IPS-18c (cell line): ENCODE results near the gene CKS1B.

Experiments
- H3K4me3 ChIP-seq: 2 replicates; pipeline ENCODE4 v1.7.0; 2013; ENCODE audit warnings: low read depth, mild to moderate bottlenecking, low read length, moderate library complexity; ENCODE audit not compliant: insufficient read depth
- H3K9me3 ChIP-seq: one replicate; pipeline ENCODE4 v1.6.1; 2013; ENCODE audit warnings: mild to moderate bottlenecking, low read length, moderate library complexity; ENCODE audit not compliant: control insufficient read depth, insufficient read depth

The CKS1B gene

DNA sequence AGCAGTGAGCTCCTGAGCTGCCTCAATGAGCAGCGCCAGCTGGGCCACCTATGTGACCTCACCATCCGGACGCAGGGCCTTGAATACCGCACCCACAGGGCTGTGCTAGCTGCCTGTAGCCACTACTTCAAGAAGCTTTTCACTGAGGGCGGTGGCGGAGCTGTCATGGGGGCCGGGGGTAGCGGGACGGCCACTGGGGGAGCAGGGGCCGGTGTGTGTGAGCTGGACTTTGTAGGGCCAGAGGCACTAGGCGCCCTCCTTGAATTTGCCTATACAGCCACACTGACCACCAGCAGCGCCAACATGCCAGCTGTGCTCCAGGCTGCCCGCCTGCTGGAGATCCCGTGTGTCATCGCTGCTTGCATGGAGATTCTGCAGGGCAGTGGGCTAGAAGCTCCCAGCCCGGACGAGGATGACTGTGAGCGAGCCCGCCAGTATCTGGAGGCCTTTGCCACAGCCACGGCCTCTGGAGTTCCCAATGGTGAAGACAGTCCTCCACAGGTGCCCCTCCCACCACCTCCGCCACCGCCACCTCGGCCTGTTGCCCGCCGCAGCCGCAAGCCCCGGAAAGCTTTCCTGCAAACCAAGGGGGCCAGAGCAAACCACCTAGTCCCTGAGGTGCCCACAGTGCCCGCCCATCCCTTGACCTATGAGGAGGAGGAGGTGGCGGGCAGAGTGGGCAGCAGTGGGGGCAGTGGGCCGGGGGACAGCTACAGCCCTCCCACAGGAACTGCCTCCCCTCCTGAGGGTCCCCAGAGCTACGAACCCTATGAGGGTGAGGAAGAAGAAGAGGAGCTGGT is 40.4 kb downstream of the CKS1B start:
- Histone ChIP-seq H3K9me3 (no peaks in the 10 kb centered on the region), H3K4me3 (no peak overlapping the region)

DNA sequence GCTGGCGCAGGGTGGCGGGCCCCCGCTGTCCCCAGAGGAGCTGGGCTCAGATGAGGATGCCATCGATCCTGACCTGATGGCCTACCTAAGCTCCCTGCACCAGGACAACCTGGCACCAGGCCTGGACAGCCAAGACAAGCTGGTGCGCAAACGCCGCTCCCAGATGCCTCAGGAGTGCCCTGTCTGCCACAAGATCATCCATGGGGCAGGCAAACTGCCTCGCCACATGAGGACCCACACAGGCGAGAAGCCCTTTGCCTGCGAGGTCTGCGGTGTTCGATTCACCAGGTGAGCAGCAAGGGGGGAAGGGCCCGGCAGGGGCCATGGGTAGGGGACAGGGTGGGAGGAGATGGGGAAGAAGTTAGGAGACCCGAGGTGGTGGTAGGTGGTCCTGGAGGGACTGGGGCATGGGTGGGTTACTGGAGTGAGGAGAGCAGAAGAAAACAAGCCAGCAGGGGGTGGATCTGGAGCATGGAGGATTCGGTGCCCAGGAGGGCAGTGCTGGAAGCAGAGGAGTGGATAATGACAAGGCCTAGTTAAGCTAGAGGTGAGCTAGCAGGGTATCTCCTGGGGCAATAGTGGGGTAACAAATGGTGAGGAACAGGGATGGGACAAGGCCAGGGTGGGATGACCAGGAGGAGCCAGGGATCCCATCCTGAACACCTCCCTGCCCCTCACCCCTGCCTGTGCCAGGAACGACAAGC is 41.2 kb downstream of the CKS1B start:
- no peaks in the 10 kb centered on the region for H3K9me3 ChIP-seq
- no peak overlapping the region for H3K4me3 ChIP-seq

DNA sequence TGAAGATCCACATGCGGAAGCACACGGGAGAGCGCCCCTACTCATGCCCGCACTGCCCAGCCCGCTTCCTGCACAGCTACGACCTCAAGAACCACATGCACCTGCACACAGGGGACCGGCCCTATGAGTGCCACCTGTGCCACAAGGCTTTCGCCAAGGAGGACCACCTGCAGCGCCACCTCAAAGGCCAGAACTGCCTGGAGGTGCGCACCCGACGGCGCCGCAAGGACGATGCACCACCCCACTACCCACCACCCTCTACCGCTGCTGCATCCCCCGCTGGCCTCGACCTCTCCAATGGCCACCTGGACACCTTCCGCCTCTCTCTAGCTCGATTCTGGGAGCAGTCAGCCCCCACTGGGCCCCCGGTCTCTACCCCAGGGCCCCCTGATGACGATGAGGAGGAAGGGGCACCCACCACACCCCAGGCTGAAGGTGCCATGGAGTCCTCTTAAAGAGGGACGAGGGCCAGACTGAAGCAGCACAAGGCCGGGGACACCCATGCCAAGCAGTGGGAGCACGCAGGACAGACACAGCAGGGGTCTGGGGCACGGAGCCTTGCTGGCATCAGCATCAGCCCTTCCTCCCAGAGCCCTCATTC is 41.9 kb downstream of the CKS1B start:
- Histone ChIP-seq H3K4me3 (no peak overlapping the region), H3K9me3 (no peaks in the 10 kb centered on the region)

DNA sequence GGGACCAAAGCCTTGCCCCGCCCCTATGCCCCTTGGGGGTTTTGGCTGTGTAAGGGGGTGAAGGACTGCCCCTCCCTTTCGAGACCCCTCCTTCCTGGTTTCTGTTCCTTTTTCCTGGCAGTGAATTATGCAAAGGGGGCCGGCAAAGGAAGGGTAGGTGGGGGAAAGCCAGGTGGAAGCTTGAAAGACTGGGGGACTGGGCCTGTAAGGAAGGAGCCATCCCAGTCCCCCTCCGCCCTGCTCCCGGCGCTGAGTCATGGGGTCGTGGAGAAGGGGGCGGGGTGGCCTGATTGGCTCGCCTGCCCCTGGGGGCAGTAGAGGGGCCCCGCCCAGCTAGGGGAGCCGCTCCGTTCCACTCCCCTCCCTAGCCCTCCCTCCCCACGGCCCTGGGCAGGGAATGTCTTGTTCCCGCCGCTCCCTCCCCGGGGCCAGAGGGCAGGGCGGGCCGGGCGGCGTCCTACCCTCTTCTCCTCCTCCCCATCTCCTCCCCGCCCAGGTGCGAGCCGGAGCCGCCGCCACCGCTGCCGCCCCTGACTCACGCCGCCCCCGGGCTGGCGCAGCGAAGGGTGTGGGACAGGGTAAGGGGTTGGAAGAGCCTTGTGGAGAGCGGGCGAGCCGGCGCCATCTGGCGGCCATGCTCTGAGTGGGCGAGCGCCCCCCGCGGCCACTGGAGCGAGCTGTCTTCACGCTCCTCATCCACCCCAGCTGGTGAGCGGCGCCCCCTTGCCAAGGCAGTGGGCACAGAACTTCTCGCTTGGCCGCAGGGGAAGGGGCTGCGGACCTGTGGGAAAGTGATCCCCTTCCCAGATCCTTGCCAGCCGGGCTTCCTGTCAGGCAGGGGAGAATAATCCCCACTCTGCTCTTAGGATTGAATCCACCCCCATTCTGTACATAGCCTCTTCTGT is 42.8 kb downstream of the CKS1B start:
- no peaks in the 10 kb centered on the region for H3K9me3 ChIP-seq
- peak overlapping the region; percentile 62 for H3K4me3 ChIP-seq

DNA sequence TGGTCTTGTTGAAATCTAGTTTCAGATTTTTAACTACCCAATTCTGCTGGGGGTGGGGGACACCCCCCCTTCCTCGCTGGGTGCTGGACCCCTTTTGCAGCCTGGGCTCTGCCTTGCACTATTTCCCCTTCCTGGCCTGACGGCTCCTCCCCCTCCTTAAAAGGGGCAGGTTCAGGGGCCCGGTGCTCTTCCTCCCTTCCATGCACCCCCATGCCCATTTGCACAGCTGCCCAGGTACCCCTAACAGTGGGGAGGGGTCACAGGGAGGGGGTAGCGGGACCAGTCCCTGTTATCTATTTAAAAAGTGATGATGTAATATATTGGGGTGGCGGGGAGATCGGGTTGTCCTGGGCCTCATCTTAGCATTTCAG is 43.5 kb downstream of the CKS1B start:
- Histone ChIP-seq H3K9me3 (no peaks in the 10 kb centered on the region), H3K4me3 (peak overlapping the region; percentile 62; the same call in 1 of the 2 replicates)

DNA sequence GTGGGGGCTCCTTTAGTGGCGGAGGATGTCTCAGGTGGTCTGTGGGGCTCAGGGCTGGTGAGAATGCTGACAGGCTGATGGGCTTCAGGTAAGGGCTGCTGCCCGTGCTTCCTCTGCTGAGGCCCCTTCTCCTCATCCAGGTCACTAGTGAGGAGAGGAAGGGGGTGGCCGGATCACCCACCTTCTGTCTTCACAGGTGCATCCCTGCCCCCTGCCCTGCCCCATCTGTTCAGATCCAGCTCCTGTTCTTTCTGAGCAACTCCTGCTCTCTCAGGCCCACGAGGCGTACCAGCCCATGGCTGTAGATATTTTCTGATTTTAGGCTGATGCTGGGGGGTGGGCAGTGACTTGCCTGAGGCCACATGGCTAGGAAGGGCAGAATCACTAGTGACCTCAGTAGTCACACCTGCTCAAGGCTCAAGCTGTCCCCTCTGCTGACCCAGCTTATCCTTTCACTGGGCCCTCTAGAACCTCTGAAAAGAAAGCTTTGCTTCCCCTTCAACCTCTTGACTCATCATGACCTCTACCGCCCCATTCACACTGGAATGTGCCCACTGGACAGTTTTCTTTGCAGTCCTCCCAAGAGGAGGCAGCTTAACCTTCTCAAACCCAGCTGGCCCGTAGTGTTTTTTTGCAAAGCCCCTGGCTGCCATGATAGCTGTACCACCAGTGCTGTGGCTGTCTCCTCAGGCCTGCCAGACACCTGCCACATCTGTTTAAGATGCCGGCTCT is 44.3 kb downstream of the CKS1B start:
- no peak overlapping the region for H3K4me3 ChIP-seq
- no peaks in the 10 kb centered on the region for H3K9me3 ChIP-seq

DNA sequence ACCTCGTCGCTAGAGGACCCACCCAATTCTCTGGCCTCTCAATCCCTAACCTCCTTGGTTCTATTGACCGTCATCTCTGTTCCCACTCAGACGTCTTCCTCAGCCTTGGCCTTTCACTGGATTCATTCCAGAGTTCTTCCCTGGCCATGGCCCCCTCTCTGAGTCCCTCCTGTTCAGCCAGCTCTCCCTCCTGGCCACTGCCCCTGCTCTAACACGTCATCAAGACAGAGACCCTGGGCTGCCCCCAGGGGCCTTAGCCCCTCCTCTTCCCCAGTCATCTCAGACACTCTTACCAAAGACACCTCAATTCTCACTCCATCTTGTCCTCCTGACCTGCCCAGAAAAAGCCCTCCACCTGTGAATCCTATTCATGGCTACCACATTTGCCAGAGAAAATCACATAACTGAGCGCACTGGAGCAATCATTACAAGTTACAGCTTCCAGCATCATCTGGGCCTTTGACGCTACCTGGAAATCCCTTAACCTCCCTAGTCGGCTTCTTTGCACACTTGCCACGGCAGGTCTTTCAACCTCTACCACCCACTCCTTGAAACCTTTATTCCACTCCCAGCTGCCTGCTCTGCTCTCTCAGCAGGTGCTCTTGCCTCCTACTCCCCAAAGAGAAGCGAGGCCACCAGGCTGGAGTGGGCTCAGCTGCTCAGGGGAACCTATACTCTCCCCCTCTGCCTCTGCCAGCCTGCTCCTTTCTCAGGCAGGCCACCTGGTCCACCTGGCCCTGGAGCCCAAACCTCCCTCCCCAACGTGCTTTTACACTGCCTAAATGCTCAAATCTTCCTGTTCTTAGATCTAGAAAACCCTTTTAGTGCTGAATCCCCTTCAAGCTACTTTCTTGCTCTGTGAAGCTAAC is 45.1 kb downstream of the CKS1B start:
- Histone ChIP-seq H3K9me3 (no peaks in the 10 kb centered on the region), H3K4me3 (no peak overlapping the region)

DNA sequence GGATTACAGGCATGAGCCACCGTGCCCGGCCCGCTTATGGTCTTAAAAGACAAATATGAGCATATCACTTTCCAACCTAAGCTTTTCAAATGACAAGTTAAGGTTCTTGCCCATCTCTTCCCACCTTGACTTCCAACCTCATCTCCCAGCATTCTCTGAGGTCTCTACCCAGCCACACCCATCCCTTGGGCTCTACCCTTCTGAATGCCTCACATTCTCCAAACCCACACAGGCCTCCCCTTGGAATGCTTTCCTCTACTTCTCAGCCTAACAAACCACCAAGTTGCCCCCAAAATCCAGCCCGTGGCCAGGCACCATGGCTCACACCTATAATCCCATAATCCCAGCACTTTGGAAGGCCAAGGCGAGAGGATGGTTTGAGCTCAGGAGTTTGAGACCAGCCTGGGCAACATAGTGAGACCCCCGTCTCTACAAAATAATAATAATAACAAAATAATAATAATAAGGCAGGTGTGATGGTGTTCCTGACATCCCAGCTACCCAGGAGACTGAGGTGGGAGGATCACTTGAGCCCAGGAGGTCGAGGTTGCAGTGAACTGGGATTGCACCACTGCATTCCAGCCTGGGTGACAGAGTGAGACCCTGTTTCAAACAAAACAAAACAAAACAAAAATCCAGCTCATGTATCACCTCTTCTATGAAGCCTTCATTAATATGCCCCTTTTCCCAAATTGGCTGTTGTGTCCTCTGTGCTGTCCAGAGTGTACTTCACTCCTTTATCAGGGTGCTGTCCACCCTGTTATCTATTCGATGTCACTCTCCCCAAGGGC is 47.9 kb downstream of the CKS1B start:
- Histone ChIP-seq H3K4me3 (no peak overlapping the region), H3K9me3 (no peaks in the 10 kb centered on the region)

DNA sequence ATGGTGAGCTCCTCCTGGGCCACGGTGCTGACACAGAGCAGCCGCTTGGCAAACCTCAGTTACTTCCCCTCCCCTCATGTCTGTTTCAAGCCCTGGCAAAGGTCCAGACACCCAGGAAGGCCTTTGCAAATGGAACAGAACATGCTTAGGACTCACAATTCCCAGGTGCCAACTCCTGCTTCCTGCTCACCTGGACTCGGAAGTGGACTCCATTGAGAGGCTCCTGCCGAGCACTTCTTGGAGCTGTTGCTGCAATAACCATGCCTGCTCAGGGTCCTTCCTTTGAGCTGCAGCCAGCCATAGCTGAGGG is 48.4 kb downstream of the CKS1B start:
- H3K9me3 ChIP-seq = no peaks in the 10 kb centered on the region
- H3K4me3 ChIP-seq = no peak overlapping the region

DNA sequence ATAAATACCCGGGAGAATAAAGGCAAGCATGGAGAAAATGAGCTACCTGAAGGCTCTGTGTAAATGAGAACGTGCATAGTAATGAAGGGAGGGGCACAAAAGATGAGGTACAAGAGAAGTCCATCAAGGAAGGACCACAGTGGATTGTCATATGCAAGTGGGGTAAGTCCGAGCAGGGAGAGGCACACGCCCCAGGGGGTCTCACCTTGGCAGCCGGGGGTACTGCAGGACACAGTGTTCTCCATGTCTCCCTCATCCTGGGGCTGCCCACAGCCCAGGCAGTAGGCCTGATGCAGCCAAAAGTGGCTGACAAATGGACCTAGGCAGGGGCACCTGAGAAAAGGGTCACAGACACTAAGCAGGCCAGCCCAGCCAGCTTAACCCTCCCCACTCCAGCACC is 49.1 kb downstream of the CKS1B start:
- Histone ChIP-seq H3K9me3 (no peaks in the 10 kb centered on the region), H3K4me3 (no peak overlapping the region)

DNA sequence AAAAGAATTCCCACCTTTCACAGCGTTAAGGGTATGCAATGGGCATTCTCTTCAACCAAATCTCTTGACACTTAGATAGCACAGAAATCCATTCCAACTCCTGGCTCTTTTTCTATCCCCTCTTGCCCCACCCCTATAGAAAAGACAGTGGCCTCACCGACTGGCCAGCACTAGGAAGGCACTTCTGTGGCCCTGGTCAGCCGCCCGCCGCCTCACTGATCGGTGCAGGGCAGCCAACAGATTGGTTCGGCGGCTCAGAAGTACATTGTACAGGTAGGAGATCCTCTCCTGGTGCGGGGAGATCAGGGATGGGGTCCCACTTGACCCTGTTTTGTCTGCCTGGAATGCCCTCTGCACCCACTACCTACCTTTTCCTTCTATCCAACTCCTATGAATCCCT is 49.8 kb downstream of the CKS1B start:
- Histone ChIP-seq H3K9me3 (no peaks in the 10 kb centered on the region), H3K4me3 (no peak overlapping the region)

DNA sequence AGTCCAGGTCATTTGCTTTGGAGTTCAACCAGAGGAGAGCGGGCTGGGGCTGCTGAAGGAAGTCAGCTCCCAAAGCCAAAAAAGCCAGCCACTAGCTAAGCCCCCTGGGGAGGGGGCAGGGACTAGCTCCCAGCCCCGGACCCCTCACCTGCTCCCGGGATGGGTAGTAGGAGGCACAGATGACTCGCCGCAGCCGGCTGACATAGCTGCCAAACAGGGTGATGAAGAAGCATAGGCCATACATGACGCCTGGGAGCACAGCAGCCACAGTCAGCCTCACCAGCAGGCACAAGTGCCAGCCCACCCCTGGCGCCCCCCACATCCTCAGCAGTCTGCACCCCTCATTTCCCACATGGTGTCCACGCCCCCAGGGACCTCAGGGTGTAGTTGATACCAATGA is 51.7 kb downstream of the CKS1B start:
- no peaks in the 10 kb centered on the region for H3K9me3 ChIP-seq
- H3K4me3 ChIP-seq = no peak overlapping the region

DNA sequence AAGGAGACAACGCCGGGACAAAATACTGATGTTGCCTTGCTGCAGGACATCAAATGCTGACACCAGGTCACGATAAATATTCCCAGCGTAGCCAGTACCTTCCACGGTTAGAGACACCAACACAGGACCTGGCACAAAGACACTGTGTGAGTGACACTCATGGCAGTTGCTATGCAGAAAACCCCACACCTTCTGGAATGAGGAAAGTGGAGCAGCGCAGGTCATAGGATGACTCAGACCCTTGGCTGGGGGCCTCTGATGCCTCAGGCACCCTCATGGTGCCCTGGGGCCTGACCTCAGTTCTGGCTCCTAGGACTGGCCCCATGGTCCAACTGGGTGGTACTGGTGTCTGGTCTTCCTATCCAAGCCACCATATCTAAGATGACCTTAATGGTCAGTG is 52.1 kb downstream of the CKS1B start:
- H3K4me3 ChIP-seq = no peak overlapping the region
- no peaks in the 10 kb centered on the region for H3K9me3 ChIP-seq
